Measurements from ENCODE around the gene CMSS1. TPM values are rescaled to one million over a fixed set of nuclear protein-coding genes. Genes with fewer than 3 reads are reported as not detected.
A peak's percentile ranks its signal among the peaks of the same experiment; 100 is the strongest.

The CMSS1 gene
- total RNA-seq: 10 to 100 TPM in 3 of 5 donors, 1 to 10 TPM in 2; 2.7 to 33.3 (median 23.1) TPM
- 10 to 100 TPM; 14.7 to 25.3 (median 21.1) TPM for polyA plus RNA-seq
- long read RNA-seq, donor 1, partial matches to known transcripts: 139 of 139 reads
- long read RNA-seq, donor 1, other reads (novel, unspliced or antisense): 0 of 139 reads
- long read RNA-seq, donor 2: 0 reads
- long read RNA-seq, donor 3, partial matches to known transcripts: 12 of 12 reads
- long read RNA-seq, donor 3, other reads (novel, unspliced or antisense): 0 of 12 reads
- long read RNA-seq, donor 4, partial matches to known transcripts: 8 of 8 reads
- long read RNA-seq, donor 4, other reads (novel, unspliced or antisense): 0 of 8 reads
- long read RNA-seq, donor 5, partial matches to known transcripts: 43 of 43 reads
- long read RNA-seq, donor 5, other reads (novel, unspliced or antisense): 0 of 43 reads
- long read RNA-seq, donor 6: 0 reads
- long read RNA-seq, donor 7, partial matches to known transcripts: 84 of 85 reads
- long read RNA-seq, donor 7, other reads (novel, unspliced or antisense): 0 of 85 reads
- long read RNA-seq, donor 8, partial matches to known transcripts: 32 of 32 reads
- long read RNA-seq, donor 8, other reads (novel, unspliced or antisense): 0 of 32 reads
- long read RNA-seq, donor 9, partial matches to known transcripts: 56 of 56 reads
- long read RNA-seq, donor 9, other reads (novel, unspliced or antisense): 0 of 56 reads
- long read RNA-seq, donor 10, partial matches to known transcripts: 16 of 16 reads
- long read RNA-seq, donor 10, other reads (novel, unspliced or antisense): 0 of 16 reads

- DNase-seq: peak; percentile 95 to 98
- intact Hi-C loops (cut with DNase I; ENCODE audit: low total_unique reads): no loop called here
- Histone ChIP-seq H3K4me3 (peak within 1 kb of the TSS; percentile 60 to 75 (median 65)), H3K9me3 (no peaks in the 10 kb centered on the region), H3K27ac (peak within 1 kb of the TSS; percentile 83 to 93 (median 90)), H3K27me3 (no peaks in the 10 kb centered on the region), H3K36me3 (no peaks in the 10 kb centered on the region), H3K4me1 (peaks cover 0 to 41% (median 21%) of the 10 kb centered on the region in 4 donors)
- 0 to 1% (median 0%) methylated on average over 51 to 60 of the region's 60 CpGs for WGBS, 5 donors
- TF ChIP-seq CTCF (IDR thresholded peaks at IDR 0.05): peak in 1 of 7 experiments; percentile 28
- peak in 1 of 4 donors; percentile 31 for TF ChIP-seq POLR2A (IDR thresholded peaks at IDR 0.05)
- peak; percentile 38 for TF ChIP-seq EP300 (IDR thresholded peaks at IDR 0.05)
- TF ChIP-seq POLR2AphosphoS5 (IDR thresholded peaks at IDR 0.05): peak; percentile 39 to 73 (median 64)
Measured at GRCh38 chr3:99817437-99818240, at the start of gene CMSS1. CMSS1 (plus strand) TSS chr3:99817862.

GRCh38 chr3:99768126-99768525 is 49.5 kb upstream of the CMSS1 start:
- WGBS, 5 donors: 89 to 96% (median 91%) methylated on average over 1 of the region's 1 CpG
- DNase-seq: no peak
- TF ChIP-seq POLR2A (IDR thresholded peaks at IDR 0.05): no peak
- TF ChIP-seq EP300 (IDR thresholded peaks at IDR 0.05): no peak
- no peak for TF ChIP-seq POLR2AphosphoS5 (IDR thresholded peaks at IDR 0.05)
- TF ChIP-seq CTCF (IDR thresholded peaks at IDR 0.05): no peak
- Histone ChIP-seq H3K9me3 (no peaks in the 10 kb centered on the region), H3K27me3 (no peaks in the 10 kb centered on the region), H3K27ac (no peak overlapping the region), H3K4me3 (no peak overlapping the region), H3K36me3 (no peaks in the 10 kb centered on the region), H3K4me1 (no peaks in the 10 kb centered on the region)
- intact Hi-C loops (cut with DNase I; ENCODE audit: low total_unique reads): no loop called here

GRCh38 chr3:99768808-99769501 is 48.7 kb upstream of the CMSS1 start:
- intact Hi-C loops (cut with DNase I; ENCODE audit: low total_unique reads): no loop called here
- WGBS, 5 donors: 53 to 76% (median 66%) methylated on average over 2 of the region's 2 CpGs
- Histone ChIP-seq H3K4me1 (no peaks in the 10 kb centered on the region), H3K9me3 (no peaks in the 10 kb centered on the region), H3K36me3 (no peaks in the 10 kb centered on the region), H3K27me3 (no peaks in the 10 kb centered on the region), H3K27ac (no peak overlapping the region), H3K4me3 (no peak overlapping the region)
- no peak for DNase-seq
- TF ChIP-seq POLR2AphosphoS5 (IDR thresholded peaks at IDR 0.05) (no peak), POLR2A (IDR thresholded peaks at IDR 0.05) (no peak), CTCF (IDR thresholded peaks at IDR 0.05) (no peak), EP300 (IDR thresholded peaks at IDR 0.05) (no peak)
